Raji (cell line): ENCODE measurements around the gene MRPL32.

ENCODE experiments used
- POLR2A ChIP-seq: IDR thresholded peaks from 2 replicates; pipeline ENCODE4 v1.6.1; 2011; ENCODE audit warnings: low read depth, low read length, control low read depth; ENCODE audit not compliant: insufficient read depth

MRPL32 gene

DNA sequence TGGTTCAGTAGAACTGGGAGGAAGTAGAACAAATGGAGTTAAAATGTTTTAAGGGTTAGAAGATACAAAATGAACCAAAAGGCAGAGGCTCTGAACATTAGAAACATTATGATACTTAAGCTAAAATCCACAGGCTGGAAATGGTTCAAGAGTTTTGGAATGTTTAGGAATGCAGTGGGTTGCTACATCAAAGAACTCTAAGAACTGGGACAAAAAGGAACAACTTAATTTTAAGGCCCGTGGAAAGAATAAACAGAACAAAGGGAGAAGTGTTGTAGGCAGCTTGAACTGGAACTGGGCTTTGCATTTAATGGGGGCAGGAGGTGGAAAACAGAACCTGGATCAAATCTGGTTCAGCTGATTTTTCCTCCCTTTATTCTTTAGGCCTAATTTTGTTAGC is 16.8 kb upstream of the MRPL32 start:
- no peak for TF ChIP-seq POLR2A

DNA sequence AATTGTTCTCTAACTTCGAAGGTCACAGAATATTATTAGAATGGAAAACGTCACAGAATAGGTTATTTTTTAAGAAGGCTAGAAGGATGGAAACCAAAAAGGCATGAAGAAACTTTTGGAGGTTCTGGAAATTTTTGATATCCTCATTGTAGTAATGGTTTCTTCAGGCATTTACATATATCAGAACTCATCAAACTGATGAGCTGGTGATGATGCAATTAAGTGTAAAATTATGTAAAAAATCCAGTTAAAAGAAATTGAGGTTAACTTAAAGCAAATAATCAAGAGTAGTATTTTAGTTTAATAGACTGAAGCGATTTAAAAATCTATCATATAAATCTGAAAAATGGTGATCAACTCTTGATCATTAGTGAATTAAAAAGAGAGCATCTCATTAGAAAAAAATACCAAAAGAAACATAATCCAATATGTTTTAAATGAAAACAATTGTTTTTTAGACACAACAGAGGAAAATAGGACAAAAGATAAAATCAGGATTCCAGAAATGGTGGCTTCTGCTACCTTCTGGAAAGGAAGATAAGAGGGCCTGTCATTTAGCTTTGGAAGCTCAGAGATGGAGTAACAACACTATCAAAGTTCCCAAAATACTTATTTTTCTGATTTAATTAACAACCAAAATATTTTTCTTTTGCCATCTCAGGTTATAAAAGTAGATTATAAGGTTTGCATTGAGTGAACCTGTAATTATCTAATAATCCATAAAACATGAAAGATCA is 10.0 kb upstream of the MRPL32 start:
- TF ChIP-seq POLR2A, result no peak

DNA sequence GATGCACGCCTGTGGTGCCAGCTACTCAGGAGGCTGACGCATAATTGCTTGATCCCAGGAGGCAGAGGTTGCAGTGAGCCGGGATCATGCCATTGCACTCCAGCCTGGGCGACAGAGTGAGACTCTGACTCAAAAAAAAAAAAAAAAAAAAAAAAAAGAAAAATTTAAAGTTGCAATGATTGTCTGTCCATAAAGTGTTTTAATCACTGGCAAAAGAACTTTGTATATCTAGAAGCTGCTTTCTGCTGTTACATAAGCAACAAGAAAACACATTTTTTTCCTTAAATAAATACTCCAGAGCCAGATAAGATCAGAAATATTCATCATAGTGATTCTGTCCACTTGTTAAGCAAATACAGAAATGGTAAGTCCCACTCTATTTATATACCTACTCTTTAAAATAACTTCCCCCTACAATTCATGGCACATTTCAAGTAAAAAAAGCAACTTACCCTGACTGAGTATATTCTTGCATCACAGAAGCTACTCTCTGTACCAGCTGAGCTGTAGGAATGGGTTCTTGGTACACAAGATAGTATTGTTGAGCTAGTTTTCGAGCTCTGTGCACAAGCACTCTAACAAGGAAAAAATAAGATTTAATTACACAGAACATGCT is 7.8 kb upstream of the MRPL32 start:
- TF ChIP-seq POLR2A, result no peak

DNA sequence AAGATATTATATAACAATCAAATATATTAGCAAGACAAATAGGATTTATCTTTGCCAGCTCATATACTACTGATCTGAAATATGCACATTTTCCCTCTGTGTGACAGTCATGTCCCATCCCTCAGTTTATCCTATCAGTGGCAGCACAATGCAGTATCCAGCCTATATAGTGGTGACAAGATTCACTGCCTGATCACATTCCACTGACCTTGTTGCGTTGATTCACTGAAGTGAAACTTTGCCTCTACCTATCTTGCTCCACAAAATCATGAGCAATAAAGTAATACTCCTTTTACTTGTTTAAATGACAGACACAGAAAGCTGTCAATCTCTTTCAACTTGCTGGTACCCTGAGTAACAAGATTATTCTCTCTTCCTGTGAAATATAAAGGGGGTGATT is 6.5 kb upstream of the MRPL32 start:
- no peak for TF ChIP-seq POLR2A

DNA sequence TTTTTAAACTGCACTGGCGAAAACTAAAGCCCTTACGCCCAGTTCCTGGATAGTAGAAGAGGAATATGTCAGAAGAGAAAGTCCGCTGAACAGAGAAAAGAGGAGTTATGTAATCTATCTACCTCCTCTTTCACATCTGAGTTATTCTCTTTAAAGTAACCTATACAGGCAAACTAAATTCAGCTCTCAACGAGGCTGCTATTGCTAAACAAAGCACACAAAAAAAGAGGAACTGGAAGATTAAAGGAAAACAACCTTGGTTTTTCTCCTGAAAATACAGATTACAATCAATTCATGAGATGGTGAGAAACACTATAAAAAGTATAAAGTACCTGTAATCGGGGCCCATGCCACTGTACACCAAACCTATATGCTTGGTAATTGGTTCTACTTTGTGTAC is 6.0 kb upstream of the MRPL32 start:
- TF ChIP-seq POLR2A, result no peak

DNA sequence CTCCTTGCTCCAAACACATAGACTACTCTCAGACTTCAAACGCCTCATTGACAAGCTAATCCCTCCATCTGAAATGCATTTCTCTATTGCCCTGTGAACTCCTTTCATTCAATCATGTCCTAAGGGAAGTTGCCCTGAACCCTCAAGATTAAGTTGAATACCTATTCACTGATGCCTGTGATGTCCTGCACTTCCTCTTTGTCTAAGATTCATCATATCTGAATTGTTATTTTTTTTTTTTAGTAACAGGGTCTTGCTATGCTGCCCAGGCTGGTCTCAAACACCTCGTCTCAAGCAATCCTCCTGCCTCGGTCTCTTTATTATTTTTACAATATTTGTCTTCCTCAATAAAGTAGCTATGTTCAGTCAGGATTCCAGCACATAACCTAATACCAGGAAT is 3.4 kb upstream of the MRPL32 start:
- TF ChIP-seq POLR2A, result no peak

DNA sequence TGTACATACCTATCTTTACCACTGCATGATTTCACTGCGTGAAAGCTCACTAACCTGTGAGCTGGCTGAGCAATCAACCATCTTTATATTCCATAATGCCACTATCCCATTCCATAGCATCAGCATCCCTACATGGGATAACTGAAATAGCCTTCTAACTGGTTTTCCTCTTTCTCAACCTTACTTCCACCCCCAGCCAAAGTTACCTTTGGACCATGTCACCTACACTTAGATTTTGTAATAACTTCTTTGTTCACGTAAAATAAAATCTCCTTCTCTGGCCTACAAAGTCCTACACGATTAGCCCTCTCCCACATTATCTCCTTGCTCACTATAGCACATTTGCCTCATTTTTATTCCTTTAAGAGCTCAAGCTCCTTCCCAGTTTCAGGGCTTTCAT is 2.7 kb upstream of the MRPL32 start:
- no peak for TF ChIP-seq POLR2A

DNA sequence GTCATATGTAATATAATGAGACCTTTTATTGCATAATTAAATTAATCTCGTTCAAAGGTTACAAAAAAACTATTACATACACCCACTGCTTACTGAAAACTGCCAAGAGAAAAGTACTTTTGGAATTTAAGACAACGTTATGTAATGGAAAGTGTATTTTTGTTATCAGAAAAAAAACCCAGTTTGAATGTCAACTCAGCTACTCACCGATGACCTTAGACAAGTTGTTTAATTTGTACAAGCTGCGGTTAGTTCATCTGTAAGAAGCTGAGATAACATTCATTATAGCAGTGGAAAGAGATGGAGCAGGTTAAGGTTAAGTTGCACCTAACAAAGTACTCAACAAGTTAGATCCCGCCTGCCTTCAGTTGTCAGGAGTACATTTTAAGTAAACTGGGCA is 1.3 kb upstream of the MRPL32 start:
- TF ChIP-seq POLR2A, result no peak

DNA sequence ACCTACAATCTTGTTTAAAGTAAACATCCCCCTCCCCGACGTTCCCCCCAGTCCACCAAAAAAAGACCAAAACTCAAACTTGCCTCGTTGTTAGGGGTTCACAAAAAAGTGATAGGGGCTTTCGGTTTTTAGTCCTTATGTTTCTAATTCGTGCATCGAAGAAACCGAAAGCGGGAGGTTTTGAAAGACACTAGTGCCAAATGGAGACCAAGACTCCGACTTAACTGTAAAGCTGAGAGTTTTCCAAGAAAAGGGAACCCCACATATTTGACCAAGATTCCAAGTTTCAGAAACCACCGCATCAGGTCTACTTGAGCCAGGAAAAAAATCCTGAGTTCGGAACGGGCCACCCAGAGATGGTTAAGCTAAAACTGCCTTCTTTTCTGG is 736 bp upstream of the MRPL32 start:
- no peak for TF ChIP-seq POLR2A

DNA sequence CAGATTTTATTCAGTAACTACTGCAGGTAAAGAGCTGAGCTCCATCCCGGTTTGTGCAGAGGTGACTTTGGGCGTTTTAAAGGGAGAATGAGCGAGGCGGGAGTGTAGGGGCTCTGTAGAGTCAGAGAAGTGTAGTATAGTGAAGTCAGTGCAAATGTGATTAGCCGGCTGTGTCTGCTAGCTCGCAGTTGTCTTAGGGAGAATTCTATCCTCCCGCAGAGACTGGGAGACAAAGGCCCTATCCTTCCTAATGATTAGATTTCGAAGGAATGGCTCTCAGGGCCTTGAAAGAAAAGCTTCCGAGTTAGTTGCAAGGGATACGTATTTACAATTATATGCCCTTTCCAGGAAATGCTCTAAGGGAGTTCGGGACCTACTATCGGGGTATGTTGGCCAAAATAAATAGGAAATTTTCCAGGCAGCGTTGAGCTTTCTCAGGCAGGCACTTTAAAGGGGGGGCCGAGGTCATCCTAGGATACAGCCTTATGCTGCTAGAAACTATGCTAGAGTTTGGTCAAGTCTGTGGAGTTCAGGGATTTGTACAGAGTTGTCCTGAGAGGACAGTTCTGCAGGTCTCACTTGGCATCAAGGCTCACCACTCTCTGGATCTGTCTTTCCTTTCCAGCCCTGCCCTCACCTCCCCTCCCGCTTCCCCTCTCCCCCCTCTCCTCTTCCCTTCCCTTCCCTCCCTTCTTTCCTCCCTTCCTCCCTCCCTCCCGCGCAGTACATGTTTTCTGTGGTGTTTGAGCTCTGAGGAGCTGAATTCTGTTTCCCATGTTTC is 825 bp downstream of the MRPL32 start:
- no peak for TF ChIP-seq POLR2A

DNA sequence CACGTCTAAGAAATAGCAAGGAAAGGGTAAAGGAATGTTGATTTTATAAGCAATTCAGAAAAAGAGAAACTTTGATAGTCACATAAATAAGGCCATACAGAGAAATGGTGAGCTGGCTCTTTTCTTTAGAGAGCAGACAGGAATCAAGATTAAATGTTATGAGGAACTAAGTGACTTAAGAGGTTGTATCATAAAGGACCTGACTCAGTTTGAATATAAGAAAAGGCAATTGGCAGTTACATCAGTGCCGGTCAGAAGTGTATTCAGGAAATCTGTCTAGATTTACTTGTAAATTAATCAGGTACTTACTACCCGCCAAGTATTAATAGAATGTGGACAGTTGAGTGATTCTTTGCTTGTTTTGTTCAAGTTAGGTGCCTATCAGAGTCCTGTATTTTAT is 2.1 kb downstream of the MRPL32 start:
- no peak for TF ChIP-seq POLR2A

DNA sequence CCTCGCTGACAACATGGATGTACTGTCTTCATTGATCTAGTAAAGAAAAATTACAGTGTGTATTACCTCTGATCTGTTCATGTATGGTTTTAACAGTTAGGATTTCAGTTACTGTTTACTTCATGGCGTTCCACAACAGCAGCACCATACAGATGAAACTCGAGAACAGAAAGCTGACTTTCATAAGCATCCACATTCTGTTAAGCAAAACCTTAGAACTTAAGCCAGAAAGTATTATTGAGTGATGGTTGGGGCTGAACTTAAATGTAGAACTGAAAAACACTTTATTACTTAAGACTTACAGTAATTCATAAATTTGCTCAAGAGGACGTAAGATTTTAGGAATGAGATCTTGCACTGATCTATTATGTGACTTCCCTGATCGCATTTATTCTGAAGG is 3.7 kb downstream of the MRPL32 start:
- TF ChIP-seq POLR2A, result no peak

DNA sequence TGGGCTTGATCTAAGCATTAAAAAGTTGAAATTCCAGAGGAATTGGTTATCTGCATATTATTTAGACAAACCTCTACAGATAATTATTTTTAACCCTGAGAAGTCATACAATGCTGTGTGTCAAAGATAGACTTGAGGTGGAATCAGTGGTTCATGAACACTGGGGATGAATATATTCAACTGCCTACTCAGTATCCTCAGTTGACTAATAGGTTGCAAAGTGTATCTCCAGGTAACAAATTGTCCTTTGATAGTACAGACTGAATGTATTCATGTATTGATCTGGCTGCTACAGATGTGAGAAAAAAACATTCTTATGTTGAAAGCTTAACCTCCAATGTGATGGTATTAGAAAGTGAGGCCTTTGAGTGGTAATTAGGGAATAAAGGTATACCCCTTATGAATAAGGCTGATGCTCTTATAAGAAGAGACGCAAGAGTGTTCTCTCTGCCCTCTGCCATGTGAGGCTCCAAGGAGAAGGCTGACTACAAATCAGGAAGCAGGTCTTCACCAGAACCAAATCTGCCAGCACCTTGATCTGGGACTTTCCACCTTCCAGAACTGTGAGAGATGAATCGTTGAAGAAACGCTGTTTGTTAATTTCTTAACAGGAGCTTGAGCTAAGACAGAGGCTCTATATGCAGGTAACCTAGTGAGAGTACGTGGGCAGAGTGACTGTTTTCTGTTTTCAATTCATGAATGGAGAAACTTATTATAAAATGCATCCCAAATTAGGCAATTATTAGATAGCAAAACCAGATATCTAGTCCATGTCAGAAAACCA is 7.5 kb downstream of the MRPL32 start:
- no peak for TF ChIP-seq POLR2A

DNA sequence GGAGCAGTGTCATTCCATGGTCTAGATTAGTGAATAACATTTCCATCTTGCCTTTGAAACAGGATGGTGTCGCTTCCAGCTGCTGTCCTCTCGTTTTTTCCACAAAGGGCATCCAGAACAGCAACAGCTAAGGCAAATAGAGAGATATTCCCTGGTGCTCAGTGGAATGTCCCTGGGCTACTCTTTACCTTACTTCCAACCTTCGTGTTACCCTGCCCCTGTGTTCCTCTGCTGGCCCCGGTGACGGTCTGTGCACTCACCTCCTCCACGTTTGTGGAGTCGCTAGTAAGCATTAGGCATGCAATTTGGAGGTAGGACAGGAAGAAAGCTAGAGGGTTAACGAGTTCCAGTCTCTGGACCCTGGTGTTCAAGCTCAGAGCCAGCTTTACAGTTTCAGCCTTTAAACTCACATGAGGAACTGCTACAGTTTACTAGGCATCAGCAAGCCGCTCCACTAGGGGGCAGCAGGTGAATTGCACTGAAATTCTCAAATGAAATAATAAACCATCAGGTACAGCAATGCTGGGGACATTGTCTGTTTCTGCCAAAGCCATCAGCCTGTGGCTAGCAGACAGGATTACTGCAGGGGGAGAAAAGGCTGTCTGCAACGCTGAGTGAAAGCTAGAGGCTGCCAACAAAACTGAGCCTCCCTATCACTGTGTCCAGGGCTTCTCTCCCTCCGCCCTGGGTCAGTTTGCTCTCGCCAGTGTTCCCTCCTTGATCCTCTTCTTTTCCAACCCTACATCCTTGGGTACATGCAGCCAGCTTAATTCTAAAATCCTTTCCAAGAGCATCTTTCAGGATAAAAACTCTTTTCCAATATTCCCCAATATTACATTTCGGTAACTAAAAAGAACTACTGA is 9.0 kb downstream of the MRPL32 start:
- no peak for TF ChIP-seq POLR2A

DNA sequence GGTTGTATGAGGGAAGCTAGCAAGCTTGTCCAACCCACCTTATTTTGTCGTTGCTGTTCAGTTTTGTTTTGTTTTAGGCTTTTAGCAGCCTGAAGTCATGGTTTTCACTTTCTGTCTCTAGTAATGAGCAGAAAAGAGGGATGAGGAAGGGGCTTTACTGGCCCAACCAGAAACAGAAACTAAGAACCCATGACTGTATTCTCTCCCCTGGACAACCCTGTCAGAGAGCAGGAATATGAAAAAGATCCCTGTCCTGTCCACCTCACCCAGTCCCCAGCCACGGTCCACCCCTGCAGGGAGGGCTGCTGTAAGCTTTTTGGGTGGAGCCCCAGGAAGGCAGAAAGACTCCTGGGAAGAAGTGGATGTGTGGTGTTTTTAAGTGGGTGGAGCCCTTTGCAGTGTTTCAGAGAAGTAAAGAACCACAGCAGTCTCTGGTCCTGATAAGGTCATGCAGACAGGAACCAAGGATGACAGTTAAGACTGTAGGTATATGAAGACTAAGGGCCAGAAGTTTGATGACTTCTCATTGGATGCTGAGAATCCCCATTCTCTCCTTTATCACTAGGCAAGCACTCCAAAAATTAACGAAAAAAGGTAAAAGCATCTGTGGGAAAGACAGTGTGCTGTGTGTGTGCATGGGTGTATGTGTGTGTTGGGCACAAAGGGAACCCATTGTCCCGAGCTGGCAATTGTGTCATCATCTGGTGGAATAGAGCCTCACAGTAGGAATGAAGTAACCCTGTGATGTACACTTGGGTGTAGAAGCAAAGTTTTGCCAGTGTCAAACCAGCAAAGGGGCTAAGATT is 13.8 kb downstream of the MRPL32 start:
- TF ChIP-seq POLR2A, result no peak

DNA sequence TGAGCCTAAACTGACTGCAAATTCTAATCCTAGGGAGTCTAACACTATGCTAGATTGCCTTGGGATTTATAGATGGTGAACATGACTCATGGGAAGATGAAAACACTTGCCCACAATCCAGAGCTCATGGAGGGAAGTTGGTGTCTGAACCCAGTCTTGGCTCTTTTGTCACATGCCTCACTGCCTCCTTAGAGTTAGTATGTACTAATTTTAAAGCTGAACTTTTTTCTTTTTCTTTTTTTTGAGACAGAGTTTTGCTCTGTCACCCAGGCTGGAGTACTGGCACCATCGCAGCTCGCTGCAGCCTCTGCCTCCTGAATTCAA is 14.4 kb downstream of the MRPL32 start:
- TF ChIP-seq POLR2A, result no peak
